ENCODE results near the gene KCTD3.

The KCTD3 gene

GRCh38 chr1:215566556-215567490, at the start of gene KCTD3:
KCTD3 (plus strand) TSS chr1:215567304; CDS start chr1:215567686, 382 bp downstream.
- DNase-seq: peak; percentile 72 to 75

GRCh38 chr1:215517441-215517891, 49.6 kb upstream of the KCTD3 start:
- DNase-seq: no peak

- no peak for DNase-seq
Measured at GRCh38 chr1:215518594-215518993, 48.5 kb upstream of the KCTD3 start.

GRCh38 chr1:215521279-215521678, 45.8 kb upstream of the KCTD3 start:
- no peak for DNase-seq

GRCh38 chr1:215523128-215523861, 43.8 kb upstream of the KCTD3 start:
- DNase-seq: peak; percentile 11 to 45

- DNase-seq: no peak
Measured at GRCh38 chr1:215523906-215524305, 43.2 kb upstream of the KCTD3 start.

- peak; percentile 56 to 77 for DNase-seq
Measured at GRCh38 chr1:215526147-215526845, 40.8 kb upstream of the KCTD3 start.

- no peak for DNase-seq
Measured at GRCh38 chr1:215526846-215527151, 40.3 kb upstream of the KCTD3 start.

GRCh38 chr1:215529111-215529510, 38.0 kb upstream of the KCTD3 start:
- DNase-seq: no peak

- DNase-seq: no peak
Measured at GRCh38 chr1:215529571-215529970, 37.5 kb upstream of the KCTD3 start.

- DNase-seq: peak; percentile 36 to 42
Measured at GRCh38 chr1:215530401-215530984, 36.6 kb upstream of the KCTD3 start.

- no peak for DNase-seq
Measured at GRCh38 chr1:215539803-215540570, 27.1 kb upstream of the KCTD3 start.

- no peak for DNase-seq
Measured at GRCh38 chr1:215542301-215542700, 24.8 kb upstream of the KCTD3 start.

GRCh38 chr1:215543191-215543606, 23.9 kb upstream of the KCTD3 start:
- DNase-seq: peak; percentile 88 to 93

- DNase-seq: no peak
Measured at GRCh38 chr1:215543806-215544205, 23.3 kb upstream of the KCTD3 start.

GRCh38 chr1:215544566-215544965, 22.5 kb upstream of the KCTD3 start:
- DNase-seq: no peak

- no peak for DNase-seq
Measured at GRCh38 chr1:215545096-215545495, 22.0 kb upstream of the KCTD3 start.

- DNase-seq: no peak
Measured at GRCh38 chr1:215547011-215547410, 20.1 kb upstream of the KCTD3 start.

- DNase-seq: no peak
Measured at GRCh38 chr1:215551806-215552205, 15.3 kb upstream of the KCTD3 start.

GRCh38 chr1:215554865-215555264, 12.2 kb upstream of the KCTD3 start:
- no peak for DNase-seq

- no peak for DNase-seq
Measured at GRCh38 chr1:215555531-215555930, 11.6 kb upstream of the KCTD3 start.

GRCh38 chr1:215556996-215557395, 10.1 kb upstream of the KCTD3 start:
- DNase-seq: no peak
